ENCODE data around the gene SRPK2. TPM values are rescaled to one million over a fixed set of nuclear protein-coding genes. Genes with fewer than 3 reads are reported as not detected.

The SRPK2 gene
- total RNA-seq, 1 donor from 2014 or later, result 54.1 TPM

GRCh38 chr7:105210721-105211205 is 178.0 kb downstream of the SRPK2 start:
- H3K27me3 Mint-ChIP-seq (ENCODE audit: insufficient read depth, low read depth), result no peaks in the 10 kb centered on the region
- peaks cover 10% of the 10 kb centered on the region for H3K9me3 Mint-ChIP-seq
- Histone ChIP-seq H3K27me3 (no peaks in the 10 kb centered on the region), H3K9ac (no peak overlapping the region), H3K4me1 (peaks cover 14% of the 10 kb centered on the region), H3F3A (ENCODE audit: low read depth) (peaks cover 15% of the 10 kb centered on the region), H3K4me2 (peak overlapping the region; percentile 43), H3K27ac (no peak overlapping the region), H3K9me3 (ENCODE audit: low read depth) (no peaks in the 10 kb centered on the region), H3K36me3 (no peaks in the 10 kb centered on the region), H3K4me3 (no peak overlapping the region), H4K20me1 (ENCODE audit: low read depth) (peaks cover 51% of the 10 kb centered on the region), H3K79me2 (ENCODE audit: low read depth) (peaks cover 83% of the 10 kb centered on the region), H2AFZ (replicated peaks) (no peak overlapping the region)
- H3K4me3 Mint-ChIP-seq, result peak overlapping the region; percentile 7
- H3K36me3 Mint-ChIP-seq, result peaks cover 21% of the 10 kb centered on the region
- peak; percentile 56 for DNase-seq (ENCODE audit: low spot score)
- peak overlapping the region; percentile 34 for H3K27ac Mint-ChIP-seq
- peaks cover 30% of the 10 kb centered on the region for H3K4me1 Mint-ChIP-seq
- no peak for TF ChIP-seq CTCF (IDR thresholded peaks at IDR 0.05)
- no peak for TF ChIP-seq EZH2 (IDR thresholded peaks at IDR 0.05)
- TF ChIP-seq EZH2phosphoT487 (IDR thresholded peaks at IDR 0.05), result no peak

DNA sequence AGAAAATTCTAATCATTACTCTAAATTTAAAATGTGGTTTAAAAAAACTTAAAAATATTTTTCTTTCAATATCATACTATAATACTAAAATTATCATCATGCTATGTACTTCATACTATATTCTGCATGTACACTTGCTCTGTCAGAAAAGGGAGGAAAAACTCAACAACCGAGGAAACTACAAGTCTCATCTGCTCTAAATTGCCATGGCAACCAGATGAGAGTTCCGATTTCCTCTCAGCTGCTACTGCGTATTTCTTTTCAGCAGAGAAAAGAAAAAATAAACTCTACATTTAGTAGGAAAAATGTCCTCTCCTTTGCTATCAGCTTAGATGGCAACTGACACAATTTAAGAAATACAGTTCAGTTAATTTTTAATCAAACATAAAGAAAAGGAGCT is 178.9 kb downstream of the SRPK2 start:
- peaks cover 74% of the 10 kb centered on the region for H3K79me2 ChIP-seq (ENCODE audit: low read depth)
- TF ChIP-seq CTCF (IDR thresholded peaks at IDR 0.05) (no peak), EZH2phosphoT487 (IDR thresholded peaks at IDR 0.05) (no peak), EZH2 (IDR thresholded peaks at IDR 0.05) (no peak)
- no peaks in the 10 kb centered on the region for H3K27me3 ChIP-seq
- peaks cover 16% of the 10 kb centered on the region for H3K36me3 Mint-ChIP-seq
- H3K27ac Mint-ChIP-seq, result no peak overlapping the region
- H3K4me3 Mint-ChIP-seq, result no peak overlapping the region
- H3K9me3 ChIP-seq (ENCODE audit: low read depth), result no peaks in the 10 kb centered on the region
- H4K20me1 ChIP-seq (ENCODE audit: low read depth), result peaks cover 47% of the 10 kb centered on the region
- peaks cover 6% of the 10 kb centered on the region for H3K9me3 Mint-ChIP-seq
- no peak overlapping the region for H2AFZ ChIP-seq (replicated peaks)
- H3K4me3 ChIP-seq, result no peak overlapping the region
- H3K36me3 ChIP-seq, result no peaks in the 10 kb centered on the region
- H3K9ac ChIP-seq, result no peak overlapping the region
- H3F3A ChIP-seq (ENCODE audit: low read depth), result peaks cover 15% of the 10 kb centered on the region
- DNase-seq (ENCODE audit: low spot score), result no peak
- H3K4me2 ChIP-seq, result no peak overlapping the region
- no peaks in the 10 kb centered on the region for H3K27me3 Mint-ChIP-seq (ENCODE audit: insufficient read depth, low read depth)
- H3K4me1 ChIP-seq, result peaks cover 14% of the 10 kb centered on the region
- H3K27ac ChIP-seq, result no peak overlapping the region
- H3K4me1 Mint-ChIP-seq, result peaks cover 35% of the 10 kb centered on the region

DNA sequence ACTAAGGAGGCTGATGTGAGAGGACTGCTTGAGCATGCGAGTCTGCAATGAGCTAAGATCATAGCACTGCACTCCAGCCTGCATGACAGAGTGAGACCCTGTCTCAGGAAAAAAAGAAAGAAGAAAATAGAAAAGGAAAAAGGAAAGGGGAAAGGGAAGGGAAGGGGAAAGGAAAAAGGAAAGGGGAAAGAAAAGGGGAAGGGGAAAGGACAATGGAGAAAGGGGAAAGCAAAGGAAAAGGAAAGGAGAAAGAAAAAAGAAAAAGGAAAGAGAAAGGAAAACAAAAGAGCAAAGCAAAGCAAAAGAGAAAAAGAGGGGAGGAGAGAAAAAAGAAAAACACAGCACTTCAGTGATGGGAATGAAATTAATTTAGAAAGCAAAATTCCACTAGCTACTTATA is 179.3 kb downstream of the SRPK2 start:
- Histone ChIP-seq H3K36me3 (no peaks in the 10 kb centered on the region), H3K9ac (no peak overlapping the region), H3K27me3 (no peaks in the 10 kb centered on the region), H3K4me1 (peaks cover 14% of the 10 kb centered on the region), H2AFZ (replicated peaks) (no peak overlapping the region), H3K4me2 (no peak overlapping the region), H3K9me3 (ENCODE audit: low read depth) (no peaks in the 10 kb centered on the region), H3K79me2 (ENCODE audit: low read depth) (peaks cover 70% of the 10 kb centered on the region), H4K20me1 (ENCODE audit: low read depth) (peaks cover 43% of the 10 kb centered on the region), H3F3A (ENCODE audit: low read depth) (peaks cover 15% of the 10 kb centered on the region), H3K4me3 (no peak overlapping the region), H3K27ac (no peak overlapping the region)
- no peak overlapping the region for H3K4me3 Mint-ChIP-seq
- peaks cover under 1% of the 10 kb centered on the region for H3K27me3 Mint-ChIP-seq (ENCODE audit: insufficient read depth, low read depth)
- peaks cover 35% of the 10 kb centered on the region for H3K4me1 Mint-ChIP-seq
- peaks cover 13% of the 10 kb centered on the region for H3K36me3 Mint-ChIP-seq
- H3K9me3 Mint-ChIP-seq, result peaks cover 2% of the 10 kb centered on the region
- no peak for DNase-seq (ENCODE audit: low spot score)
- no peak overlapping the region for H3K27ac Mint-ChIP-seq
- TF ChIP-seq EZH2phosphoT487 (IDR thresholded peaks at IDR 0.05), result no peak
- TF ChIP-seq EZH2 (IDR thresholded peaks at IDR 0.05), result no peak
- TF ChIP-seq CTCF (IDR thresholded peaks at IDR 0.05), result no peak

Measured in neural progenitor cell (in vitro differentiated cells).